ENCODE measurements around the gene PDCD4.
"Not testable (repeated sequence)": the region's sequence is repeated elsewhere in the genome, so short reads cannot be mapped to it uniquely, and the experiment has no call there.

Gene PDCD4

GRCh38 chr10:110862961-110863360 is 8.8 kb upstream of the PDCD4 start:
- DNase-seq = no peak

DNA sequence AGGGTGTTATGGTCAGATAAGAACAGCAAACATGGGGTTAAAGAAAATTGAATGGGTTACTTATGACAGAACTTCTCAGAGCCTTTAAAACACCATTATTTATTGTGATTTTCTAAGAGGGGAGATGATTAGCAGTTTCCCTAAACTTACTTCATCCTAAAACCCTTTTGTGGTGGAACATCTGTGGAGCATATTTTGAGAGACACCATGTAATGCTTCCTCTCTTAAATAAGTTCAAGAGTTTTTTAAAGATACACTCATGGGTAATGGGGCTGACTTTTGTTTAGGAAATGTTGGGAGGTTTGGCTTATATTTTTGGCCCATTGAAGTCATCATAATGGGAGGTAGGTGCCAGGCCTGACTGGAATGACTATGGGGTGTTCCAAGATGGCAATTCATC is 8.4 kb upstream of the PDCD4 start:
- DNase-seq = no peak

GRCh38 chr10:110863956-110864355 is 7.8 kb upstream of the PDCD4 start:
- DNase-seq = no peak

DNA sequence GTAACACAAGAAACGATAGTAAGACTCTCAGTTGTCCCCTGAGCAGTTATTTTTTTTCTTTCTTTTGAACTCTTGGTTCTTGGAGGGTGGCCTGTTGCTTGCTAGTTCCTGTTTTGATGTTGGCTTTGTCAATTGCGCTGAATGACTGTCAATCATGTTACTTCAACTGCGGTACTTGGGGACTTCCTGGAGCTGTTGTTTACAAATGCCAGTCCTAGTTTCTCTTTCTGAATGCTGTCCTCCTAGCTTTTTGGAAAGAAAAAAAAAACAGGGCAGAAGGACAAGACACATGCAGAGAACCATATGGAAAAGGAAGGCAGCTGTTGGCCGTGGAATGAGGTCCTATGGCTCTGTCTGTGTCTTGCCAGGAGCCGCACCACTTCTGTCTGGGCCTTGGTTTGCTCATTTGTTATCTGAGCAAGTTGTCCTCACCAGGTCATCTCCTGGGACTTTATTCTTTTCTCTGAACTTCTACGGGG is 7.0 kb upstream of the PDCD4 start:
- peak in 3 of 4 experiments; percentile 6 to 13 (median 10) for DNase-seq

- no peak for DNase-seq
Measured at GRCh38 chr10:110865186-110865808, 6.4 kb upstream of the PDCD4 start.

DNA sequence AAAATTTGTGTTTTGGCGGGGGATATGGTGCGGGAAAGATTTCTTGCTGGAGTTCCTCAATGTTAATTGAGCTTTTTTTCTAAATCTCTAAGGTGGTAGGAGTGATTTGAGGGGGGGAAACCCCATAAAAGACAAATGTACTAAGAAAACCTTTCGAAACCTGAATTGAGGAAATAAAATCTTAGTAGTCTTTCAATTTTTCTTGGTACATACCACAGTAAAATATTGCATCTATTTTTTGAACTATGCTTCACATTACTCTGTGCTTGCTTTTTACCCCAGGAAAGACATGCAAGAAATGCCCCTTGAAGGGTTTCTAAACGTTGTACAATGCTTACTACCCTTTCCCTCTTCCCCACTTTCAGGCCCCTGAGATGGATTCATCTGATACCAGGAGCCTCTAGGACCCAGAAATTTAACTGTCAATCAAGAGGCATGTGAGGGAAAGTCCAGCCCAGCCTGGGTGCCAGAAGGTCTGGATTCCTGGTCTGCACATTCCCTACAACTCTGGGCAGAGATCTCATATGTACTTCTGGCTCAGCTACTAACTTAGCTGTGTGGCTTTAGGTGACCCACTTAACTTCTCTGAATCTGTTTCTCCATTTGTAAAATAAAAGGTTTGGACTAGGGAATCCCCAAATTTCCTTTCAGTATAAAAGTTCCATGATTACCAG is 5.8 kb upstream of the PDCD4 start:
- DNase-seq = no peak

DNA sequence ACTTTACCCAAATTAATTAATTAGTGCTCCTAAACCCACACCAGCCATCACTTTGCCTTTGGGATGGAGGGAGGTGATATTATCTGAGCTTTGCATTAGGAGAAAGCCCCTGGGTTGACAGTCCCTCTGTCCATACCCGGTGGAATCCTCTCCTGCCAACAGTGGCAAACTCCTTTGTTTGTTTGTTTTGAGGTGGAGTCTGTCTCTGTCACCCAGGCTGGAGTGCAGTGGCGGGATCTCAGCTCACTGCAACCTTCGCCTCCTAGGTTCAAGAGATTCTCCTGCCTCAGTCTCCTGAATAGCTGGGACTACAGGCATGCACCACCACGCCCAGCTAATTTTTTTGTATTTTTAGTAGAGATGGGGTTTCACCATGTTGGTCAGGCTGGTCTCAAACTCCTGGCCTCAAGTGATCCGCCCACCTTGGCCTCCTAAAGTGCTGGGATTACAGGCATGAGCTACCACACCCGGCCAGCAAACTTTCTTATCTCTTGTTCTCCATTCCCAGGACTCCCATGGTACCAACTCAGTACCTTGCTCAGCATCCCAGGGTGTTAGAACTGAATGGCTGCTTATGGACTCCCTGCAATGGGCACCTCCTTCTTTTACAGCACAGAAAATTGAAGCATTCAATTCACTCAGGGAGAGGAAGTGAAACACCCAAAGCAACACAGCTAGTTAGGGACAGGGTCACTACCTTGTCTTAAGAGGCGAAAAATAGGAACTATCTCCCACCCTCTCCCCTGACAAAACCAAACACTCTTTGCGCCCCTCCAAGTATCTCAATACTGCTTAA is 4.5 kb upstream of the PDCD4 start:
- DNase-seq = not testable (repeated sequence)

- no peak for DNase-seq
Measured at GRCh38 chr10:110867807-110868465, 3.8 kb upstream of the PDCD4 start.

DNA sequence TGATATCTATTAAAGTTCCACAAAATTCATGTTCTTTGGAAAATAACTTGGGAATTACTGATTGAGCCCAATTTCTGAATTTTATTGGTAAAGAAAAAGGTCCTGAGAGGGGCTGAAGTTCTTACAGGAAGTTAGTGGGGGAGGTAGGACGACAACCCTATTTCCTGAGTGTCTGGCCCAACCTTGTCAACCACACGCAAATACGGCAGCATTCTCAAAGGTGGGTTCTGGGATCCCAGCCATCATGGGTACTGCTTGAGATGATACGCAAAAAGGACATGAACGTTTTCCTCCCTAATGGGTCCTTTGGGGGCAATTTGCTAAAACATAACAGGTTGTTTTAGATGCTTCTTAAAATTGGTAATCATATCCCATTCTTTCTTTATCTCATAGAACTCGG is 2.7 kb upstream of the PDCD4 start:
- DNase-seq = peak in 1 of 4 experiments; percentile 5

DNA sequence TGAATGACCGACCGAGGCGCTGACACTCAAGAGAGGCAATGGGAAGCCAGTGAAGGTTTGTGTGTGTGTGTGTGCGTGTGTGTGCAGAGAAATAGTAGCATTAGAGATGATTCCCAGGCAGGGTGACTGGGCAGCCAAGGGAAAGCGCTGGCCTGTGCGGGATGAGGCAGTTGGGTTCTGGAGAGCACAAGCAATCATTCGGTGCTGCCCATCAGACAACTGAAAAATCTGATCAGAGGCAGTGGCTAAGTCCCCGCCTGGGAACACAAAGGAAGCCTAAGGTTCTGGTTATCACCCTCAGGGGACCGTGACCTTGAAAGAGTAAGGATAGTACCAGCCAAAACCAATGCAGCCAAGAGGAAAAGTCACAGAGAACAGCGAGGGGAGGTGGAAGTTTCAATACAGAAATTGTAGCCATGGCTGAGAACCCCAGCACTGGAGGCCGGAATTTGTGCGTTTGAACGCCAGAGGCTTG is 868 bp upstream of the PDCD4 start:
- no peak for DNase-seq

DNA sequence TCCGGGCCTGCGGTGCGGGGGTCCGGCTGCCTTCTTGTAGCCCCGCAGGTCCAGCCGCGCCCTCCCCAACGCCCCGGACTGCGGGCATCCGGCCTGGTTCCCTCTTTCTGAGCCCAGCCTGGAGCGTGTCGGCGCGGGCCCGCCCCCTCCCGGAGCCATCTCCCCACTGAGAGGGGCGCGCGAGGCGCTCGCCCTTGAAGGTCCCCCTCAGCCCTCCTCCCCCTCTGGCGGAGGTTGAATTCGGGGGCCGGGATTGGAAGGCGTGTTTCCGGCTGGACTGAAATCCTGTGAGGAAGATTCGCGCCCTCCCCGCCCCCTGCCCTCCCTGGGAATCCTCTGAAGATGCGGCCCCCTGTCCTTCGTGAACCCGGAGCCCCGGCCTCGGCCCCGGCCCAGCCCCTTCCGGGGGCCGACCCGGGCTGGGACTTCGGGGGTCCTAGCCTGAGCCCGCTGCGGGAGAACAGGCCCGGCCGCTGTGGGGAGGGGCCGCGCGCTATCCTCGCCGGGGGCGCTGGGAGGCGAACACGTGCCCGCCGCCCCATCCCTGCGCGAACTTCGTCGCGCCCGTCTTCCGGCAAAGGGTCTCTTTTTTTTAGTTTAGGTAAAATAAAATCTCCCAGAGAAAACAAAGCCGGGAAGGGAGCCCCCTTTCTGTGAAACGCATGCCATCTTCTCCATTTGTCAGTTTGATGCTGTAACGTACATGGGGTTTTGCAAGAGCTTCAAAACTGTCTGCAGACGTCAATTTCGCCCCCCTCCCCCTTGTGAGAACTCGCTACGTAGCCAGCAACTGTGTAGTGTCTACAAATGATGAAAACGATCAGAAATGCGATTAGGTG is 636 bp downstream of the PDCD4 start:
- peak; percentile 50 to 64 (median 62) for DNase-seq

DNA sequence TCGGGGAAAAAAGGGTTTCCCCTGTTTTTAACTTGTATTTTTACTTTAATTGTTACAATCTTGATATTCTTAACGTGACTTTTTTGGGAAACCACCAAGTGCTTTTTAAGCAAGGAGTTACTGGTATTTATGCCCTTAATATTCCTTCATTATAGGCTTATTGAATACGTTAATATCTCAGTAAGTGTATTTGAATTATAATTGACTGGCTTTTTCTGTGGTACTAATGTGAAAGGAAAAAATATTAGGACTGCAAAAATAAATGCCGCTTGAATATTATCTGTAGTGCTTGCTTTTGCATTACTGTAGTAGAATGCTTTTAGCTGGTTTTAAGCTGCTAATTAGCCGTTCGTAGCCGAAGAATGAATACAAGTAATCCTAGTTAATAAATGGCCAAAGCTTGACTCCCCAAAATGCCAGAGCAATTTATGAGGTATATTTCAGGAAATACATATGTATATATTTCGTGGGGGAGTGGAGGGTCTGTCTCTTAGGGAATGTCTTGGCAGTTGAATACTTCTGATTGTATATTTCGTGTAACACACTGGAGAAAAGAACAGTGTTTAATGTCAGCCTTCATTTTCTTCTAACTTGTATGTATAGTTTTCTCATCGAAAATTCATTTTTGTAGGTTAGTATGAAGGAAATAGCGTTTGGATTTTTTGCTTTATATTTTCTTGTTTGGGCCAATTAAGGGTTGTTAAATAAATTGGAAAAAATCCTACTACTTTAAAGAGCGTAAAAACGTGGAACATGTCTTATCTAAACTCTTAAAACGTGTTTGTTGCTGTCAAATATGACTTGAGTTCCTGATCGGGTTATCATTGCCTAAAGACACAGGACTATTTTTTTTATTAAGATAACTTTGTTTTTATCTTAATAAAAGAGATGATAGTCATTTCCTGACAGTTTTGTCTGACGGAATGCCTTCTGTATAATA is 1.5 kb downstream of the PDCD4 start:
- no peak for DNase-seq

DNA sequence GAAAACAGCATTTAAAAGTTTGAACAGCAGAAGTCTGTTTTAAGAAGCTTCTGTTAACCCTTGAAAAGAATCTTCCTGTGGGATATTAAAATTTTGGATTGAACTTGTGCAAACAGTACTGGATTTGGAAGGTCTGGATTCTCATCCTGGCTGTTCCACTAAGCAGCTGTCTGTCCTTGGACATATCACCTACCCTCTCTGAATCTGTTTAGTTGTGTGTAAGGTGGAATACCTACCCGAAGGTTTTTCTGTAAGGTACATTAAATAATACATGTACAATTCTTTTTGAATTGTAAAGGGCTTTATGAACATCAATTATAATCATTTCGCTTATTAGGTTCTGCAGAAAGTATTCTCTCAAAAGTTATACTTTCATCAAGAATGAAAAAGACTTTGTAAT is 2.2 kb downstream of the PDCD4 start:
- DNase-seq = no peak

DNA sequence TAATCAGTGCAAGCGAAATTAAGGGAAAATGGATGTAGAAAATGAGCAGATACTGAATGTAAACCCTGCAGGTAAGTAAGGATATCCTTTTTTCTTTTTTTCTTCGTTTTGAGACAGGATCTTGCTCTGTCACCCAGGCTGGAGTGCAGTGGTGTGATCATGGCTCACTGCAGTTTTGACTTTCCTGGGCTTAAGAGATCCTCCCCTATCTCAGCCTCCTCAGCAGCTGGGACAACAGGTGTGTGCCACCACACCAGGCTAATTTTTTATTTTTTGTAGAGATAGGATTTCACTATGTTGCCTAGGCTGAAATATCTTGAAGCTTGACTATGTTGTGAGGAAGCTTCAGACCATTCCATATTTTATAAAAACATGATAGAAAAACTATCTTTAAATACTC is 4.3 kb downstream of the PDCD4 start:
- DNase-seq = no peak

DNA sequence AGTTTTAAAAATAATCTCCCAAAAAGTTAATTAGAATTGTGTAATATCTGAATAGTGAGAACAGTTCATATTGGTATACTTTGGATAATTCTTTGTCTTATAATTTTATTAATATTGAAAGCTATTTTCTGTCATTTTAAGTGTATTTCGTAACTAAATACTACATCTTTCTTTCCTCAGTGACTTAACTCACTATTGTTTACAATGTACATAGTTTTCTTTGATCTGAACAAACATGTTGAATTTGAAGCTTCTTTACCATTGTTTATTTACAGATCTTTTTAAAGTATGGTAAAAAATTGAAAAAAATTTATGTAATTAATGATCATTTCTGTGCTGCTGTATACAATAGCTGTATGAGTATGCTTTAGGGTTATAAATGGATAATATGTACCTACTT is 5.1 kb downstream of the PDCD4 start:
- no peak for DNase-seq

GRCh38 chr10:110880012-110880411 is 8.3 kb downstream of the PDCD4 start:
- no peak for DNase-seq

DNA sequence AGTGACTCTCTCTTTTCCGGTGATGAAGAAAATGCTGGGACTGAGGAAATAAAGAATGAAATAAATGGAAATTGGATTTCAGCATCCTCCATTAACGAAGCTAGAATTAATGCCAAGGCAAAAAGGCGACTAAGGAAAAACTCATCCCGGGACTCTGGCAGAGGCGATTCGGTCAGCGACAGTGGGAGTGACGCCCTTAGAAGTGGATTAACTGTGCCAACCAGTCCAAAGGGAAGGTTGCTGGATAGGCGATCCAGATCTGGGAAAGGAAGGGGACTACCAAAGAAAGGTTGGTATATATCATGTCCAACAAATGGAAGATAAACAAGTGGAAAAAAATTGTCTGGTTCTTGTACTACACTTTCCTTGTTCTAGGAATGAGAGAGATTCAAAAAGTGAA is 9.5 kb downstream of the PDCD4 start:
- DNase-seq = no peak

- no peak for DNase-seq
Measured at GRCh38 chr10:110881905-110882304, 10.2 kb downstream of the PDCD4 start.

- DNase-seq = no peak
Measured at GRCh38 chr10:110883924-110884323, 12.2 kb downstream of the PDCD4 start.

DNA sequence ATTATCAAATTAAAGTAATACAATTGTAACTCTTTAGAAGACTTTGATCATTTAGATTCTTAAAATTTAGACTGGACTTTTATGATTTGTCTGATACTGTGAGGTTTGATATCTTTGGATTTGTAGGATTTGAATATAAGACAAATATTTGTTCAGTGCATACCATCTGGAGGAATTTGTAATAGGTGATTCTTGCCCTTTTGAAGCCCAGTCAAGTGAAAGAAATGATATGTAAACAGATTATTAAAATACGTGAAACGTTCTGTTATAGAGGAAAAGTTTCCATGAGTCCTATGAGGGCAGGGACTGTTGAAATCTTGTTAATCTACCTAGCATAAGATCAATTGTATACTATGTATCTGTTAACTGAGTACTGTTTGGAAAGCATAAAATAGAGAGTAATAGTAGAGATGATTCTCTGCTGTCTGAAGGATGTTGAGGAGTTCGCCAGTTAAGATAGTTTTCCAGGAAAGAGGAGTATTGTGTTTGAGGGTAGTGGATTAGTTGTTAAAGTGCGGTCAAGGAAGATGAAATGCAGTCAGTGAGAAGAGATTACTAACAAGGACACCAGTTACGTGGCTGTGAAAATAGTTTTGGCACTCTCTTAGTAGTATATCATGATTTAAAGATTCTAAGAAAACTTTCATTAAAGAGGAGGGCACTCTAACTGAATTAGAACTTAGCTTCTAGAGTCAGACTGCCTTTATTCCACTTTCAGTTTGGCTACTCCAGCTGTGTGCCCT is 14.4 kb downstream of the PDCD4 start:
- no peak for DNase-seq

All from activated CD4-positive, CD25-positive, alpha-beta regulatory T cell (primary cell).